Activated naive CD4-positive, alpha-beta T cell treated with Interleukin-2 at 50 U/mL for 16 hours (primary cell): ENCODE data around the gene BCL2L13.
A peak's percentile ranks its signal among the peaks of the same experiment; 100 is the strongest.
"Not testable (repeated sequence)": the region's sequence is repeated elsewhere in the genome, so short reads cannot be mapped to it uniquely, and the experiment has no call there.

ENCODE experiments used
- DNase-seq: peaks from one replicate; pipeline ENCODE4 v3.0.0-alpha.2; 2020

Gene BCL2L13

DNA sequence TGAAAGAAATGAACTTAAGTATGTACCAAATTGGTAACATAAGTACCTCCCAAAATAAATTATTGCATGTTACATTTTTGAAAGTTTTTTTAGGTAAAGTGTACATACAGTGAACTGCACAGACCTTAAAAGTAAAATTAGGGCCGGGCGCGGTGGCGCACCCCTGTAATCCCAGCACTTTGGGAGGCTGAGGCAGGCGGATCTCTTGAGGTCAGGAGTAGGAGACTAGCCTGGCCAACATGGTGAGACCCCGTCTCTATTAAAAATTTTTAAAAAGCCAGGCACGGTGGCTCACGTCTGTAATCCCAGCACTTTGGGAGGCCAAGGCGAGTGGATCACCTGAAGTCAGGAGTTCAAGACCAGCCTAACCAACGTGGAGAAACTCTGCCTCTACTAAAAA, 1.7 kb upstream of the BCL2L13 start:
- not testable (repeated sequence) for DNase-seq

DNA sequence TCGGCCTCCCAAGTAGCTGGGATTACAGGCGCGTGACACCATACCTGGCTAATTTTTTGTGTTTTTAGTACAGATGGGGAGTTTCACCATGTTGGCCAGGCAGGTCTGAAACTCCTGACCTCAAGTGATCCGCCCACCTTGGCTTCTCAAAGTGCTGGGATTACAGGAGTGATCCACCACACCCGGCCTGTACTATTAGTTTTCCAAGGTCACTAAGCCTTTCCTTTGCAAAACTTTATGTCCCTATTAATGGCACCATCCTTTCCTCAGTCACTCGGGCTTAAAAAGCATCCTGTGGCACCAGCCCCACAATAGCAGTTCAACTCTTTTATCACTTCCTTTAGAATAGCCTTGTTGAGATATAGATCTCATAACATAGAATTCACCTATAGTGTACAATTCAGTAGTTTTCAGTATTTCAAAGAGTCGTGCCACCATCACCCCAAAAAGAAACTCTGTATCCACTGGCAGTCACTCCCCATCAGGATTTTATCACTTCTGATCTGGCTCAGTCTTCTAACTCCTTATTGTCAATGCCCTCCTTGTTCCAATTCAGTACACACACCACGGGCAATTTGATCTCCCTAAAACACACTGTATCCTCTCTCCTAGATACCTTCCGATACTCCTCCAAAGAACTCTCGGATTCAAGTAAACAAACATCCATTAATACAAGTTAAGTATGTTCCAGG, 921 bp upstream of the BCL2L13 start:
- DNase-seq = no peak

DNA sequence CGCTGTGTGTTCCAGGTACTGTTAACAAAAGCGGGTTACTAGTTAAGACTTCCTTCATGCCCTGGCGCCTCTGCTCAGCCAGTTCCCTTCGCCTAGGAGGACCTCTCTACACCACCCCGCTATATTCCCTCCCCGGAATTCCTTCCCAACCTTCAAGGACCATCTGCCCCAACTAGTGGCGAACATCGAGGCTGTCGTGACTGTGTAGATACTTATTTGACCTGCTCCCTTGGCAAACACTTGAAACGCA, 450 bp upstream of the BCL2L13 start:
- no peak for DNase-seq

DNA sequence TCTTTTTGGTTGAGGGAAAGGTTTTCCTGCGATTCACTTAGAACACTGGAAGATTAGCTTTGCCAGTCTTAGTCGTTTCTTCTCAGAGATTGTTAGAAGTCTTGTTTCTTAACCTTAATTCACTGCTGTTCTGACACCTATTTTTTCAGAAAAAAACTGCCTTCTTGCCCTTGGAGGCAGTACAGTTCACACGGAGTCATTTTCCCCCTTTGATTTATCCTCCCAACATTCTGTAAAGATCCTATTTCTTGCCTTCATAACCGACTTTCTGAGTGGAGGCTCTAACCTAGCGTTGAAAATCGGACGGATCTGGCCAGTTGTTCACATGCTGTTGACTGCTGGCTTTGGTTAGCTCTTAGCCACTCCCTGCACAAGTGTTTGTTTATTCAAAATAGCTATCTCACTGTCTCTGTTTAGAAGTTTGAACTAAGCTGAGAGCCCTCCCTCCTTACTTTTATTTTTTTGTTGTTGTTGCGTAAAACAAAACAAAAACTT, 737 bp downstream of the BCL2L13 start:
- DNase-seq = peak; percentile 6

DNA sequence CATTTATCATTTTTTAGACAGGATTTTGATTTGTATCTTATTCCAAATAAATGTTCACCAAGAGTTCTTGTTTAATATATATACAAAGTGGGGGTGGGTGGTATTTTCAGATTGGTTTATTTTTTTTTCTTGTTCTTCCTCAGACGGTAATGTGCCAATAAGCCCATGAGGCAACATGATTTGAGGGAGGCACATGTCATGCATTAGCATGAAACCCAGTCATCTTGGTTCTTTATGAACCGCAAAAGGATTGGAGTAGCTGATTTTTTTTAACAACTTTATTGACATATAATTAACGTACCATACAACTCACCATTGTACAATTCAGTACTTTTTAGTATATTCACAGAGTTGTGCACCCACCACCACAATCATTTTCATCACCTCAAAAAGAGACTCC, 2.7 kb downstream of the BCL2L13 start:
- DNase-seq = no peak

DNA sequence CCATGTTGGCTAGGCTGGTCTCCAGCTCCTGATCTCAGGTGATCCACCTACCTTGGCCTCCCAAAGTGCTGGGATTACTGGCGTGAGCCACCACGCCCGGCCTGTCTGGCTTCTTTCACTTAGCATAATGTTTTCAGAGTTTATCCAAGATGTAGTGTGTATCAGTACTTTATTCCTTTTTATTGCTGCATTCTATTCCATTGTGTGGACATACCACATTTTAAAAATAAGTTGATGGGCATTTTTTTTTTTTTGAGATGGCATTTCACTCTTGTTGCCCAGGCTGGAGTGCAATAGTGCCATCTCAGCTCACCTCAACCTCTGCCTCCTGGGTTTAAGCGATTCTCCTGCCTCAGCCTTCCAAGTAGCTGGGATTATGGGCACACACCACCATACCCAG, 3.8 kb downstream of the BCL2L13 start:
- DNase-seq = not testable (repeated sequence)

DNA sequence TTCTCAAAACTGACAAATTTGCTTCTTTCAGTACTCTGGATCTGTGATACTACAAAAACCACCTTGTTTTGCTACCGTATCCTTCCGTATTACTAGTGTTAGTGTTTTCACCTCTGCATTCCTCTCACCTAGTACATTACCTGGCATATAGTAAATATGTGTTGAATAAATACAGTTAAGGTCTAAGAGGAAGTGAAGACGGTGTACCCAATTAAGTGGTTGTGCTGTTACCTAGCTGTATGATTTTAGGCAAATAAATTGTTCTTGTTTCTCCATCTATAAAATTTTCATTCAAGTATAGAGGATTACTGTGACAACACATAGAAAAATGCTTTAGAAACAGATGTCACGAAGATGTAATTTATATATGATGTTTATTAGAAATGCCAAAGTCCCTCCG, 8.9 kb downstream of the BCL2L13 start:
- DNase-seq = no peak

DNA sequence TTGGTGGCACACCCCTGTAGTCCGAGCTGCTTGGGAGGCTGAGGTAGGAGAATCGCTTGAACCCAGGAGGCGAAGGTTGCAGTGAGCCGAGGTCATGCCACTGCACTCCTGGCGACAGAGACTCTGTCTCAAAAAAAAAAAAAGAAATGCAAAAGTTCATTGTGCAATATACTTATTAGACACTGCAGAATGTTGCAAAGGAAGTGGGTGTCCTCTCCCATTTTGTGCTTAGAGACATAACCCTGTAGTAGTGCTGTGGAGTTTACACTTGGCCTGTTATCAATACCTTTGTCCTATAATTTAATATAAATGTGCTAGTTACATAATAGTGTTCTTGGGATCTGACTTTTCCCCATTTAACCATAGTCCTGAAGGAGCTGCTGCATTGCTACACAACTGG, 9.4 kb downstream of the BCL2L13 start:
- no peak for DNase-seq

DNA sequence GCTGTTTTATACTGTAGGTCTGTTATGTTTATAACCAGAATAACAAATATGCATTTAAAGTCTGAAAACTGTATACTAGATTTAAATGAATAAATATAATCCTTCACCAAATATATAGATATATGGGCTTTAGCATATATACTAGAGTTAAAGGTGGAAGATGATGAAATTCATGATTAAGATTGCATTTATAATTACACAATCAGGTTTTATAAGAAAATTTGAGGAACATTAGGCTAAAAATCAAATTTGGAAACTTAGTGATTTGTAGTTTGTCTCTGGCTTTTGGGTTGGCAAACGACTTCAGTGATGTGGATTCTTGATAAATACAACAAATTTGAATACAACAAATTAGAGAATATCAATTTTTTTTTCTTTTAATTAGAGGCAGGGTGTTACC, 10.0 kb downstream of the BCL2L13 start:
- no peak for DNase-seq

DNA sequence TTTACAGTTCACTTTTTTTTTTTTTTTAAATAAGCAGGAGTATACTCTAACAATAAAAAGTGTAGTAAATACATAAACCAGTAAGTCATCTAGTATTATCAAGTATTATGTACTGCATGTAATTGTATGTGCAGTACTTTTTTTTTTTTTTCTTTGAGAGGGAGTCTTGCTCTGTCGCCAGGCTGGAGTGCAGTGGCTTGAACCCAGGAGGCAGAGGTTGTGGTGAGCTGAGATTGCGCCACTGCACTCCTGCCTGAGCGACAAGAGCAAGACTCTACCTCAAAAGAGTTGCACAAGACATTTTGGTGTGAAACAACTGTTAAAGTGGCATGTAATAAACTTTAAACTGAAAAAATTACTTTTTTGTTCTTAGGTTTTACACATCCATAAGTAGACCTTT, 16.7 kb downstream of the BCL2L13 start:
- DNase-seq = no peak

DNA sequence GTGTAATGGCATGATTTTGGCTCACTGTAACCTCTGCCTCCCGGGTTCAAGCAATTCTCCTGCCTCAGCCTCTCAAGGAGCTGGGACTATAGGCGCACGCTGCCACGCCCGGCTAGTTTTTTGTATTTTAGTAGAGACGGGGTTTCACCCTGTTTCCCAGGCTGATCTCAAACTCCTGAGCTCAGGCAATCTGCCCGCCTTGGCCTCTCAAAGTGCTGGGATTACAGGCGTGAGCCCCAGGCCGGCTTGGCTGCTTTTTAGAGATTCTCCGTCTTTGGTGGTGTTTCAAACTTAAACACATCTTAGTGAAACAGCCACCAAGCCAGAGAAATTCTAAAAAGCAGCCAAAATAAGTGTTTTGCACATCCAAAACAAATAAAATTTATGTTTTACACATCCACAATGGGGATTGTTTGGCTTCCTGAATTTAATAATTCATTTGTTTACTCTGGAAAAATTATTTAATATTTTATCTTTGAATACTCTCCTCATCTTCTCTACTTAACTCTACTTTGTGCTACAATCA, 18.4 kb downstream of the BCL2L13 start:
- no peak for DNase-seq

DNA sequence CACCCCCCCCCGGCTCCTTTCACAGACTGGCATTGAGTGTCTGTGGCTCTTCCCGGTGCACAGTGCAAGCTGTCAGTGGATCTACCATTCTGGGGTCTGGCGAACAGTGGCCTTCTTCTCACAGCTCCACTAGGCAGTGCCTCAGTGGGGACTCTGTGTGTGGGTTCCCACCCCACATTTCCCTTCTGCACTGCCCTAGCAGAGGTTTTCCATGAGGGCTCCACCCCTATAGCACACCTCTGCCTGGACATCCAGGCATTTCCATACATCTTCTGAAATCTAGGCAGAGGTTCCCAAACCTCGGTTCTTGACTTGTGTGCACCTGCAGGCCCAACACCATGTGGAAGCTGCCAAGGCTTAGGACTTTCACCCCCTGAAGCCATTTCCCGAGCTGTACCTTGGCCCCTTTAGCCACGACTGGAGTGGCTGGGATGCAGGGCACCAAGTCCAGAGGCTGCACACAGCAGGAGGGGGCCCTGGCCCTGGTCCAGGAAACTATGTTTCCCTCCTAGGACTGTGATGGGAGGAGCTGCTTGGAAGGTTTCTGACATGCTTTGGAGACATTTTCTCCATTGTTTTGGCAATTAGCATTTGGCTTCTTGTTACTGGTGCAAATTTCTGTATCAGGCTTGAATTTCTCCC, 26.0 kb downstream of the BCL2L13 start:
- DNase-seq = no peak

DNA sequence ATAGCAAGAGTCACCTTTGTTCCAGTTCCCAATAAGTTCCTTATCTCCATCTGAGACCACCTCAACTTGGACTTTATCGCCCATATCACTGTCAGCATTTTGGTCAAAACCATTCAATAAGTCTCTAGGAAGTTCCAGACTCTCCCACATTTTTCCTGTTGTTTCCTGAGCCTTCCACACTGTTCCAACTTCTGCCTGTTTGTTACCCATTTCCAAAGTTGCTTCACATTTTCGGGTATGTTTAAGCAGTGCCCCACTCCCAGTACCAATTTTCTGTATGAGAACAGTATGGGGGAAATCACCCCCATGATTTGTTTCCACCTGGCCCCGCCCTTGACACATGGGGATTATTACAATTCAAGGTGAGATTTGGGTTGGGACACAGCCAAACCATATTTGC, 26.7 kb downstream of the BCL2L13 start:
- no peak for DNase-seq

DNA sequence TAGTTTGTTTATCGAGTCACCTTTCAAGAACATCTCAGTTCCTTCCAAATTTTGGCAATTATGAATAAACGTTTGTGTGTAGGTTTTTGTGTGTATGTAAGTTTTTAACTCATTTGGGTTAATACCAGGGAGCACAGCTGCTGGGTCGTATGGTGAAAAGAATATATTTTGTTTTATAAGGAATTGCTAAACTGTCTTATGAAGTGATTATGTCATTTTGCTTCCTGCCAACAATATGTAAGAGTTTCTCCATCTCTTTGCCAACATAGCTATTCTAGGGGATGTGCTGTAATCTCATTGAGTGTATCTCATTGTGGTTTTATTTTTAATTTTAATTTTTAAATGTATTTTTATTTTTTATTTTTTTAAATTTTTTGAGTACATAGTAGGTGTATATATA, 27.3 kb downstream of the BCL2L13 start:
- DNase-seq = no peak

DNA sequence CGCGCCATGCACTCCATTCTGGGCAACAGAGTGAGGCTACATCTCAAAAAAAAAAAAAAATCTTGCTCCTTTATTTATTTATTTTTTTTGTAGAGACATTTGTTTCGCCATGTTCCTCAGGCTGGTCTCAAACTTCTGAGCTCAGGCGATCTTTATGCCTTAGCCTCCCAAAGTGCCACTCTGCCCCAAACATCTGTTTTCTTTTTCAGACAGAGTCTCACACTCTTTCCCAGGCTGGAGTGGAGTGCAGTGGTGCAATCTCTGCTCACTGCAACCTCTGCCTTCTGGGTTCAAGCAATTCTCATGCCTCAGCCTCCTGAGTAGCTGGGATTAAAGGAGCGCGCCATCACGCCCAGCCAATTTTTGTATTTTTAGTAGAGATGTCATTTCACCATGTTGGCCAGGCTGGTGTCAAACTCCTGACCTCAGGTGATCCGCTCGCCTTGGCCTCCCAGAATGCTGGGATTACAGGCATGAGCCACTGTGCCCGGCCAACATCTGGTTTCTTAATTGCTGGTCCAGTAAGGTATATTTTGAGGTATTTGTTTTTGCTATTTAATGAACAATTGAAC, 33.0 kb downstream of the BCL2L13 start:
- not testable (repeated sequence) for DNase-seq

DNA sequence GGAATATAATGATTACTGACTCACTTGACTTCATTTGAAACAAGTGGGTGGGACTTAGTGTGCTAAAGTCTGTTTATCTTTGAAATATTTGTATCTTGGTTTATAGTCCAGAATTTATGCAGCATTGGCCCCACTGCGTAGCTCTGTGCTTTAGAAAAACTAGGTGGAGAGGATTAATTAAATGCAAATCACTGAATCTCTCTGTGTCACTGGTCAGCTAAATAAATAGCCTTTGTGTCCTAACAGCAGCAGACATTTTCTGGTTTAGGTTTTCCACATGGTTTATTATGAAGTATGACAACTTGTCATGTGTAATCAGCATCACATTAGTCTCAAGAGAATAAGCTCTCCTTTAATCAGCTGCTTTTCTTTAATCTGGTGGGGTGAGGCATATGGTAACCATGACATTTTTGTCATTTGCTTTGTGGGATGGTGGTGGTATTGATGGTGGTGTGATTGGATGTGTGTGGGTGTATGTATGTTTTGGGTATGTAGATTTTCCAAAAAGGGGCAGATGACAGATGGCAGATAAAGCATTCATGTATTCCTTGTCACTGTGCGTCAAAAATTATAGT, 33.9 kb downstream of the BCL2L13 start:
- peak; percentile 12 for DNase-seq

DNA sequence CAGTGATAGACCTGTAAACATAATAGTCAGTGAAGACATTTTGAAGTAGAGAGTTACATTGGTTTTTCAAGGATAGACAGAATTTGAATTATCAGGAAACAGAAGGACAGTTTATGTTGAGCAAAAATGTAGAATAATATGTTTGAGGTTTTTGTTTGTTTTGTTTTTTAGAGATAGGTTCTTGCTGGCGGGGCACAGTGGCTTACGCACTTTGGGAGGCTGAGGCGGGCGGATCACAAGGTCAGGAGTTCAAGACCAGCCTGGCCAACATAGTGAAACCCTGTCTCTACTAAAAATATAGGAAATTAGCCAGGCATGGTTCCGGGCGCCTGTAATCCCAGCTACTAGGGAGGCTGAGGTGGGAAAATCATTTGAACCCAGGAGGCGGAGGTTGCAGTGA, 35.6 kb downstream of the BCL2L13 start:
- DNase-seq = no peak

DNA sequence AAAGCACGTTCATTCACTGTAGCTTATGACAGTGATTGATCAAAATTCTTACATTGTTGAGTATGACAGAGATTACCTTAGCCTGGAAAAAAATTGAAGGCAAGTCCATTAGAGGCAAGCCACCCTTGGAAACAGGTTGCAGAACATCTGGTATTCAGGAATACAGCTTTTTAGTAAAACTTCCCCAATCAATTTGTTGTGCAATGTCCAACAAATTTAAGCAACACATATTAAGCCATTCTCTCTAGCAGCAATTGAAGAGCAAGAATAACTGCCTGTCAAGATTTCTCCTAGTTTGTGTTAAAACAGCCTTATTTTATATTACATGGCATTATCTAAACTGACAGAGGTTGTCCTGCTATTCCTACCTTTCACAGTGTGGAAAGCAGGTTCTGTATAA, 37.0 kb downstream of the BCL2L13 start:
- no peak for DNase-seq

DNA sequence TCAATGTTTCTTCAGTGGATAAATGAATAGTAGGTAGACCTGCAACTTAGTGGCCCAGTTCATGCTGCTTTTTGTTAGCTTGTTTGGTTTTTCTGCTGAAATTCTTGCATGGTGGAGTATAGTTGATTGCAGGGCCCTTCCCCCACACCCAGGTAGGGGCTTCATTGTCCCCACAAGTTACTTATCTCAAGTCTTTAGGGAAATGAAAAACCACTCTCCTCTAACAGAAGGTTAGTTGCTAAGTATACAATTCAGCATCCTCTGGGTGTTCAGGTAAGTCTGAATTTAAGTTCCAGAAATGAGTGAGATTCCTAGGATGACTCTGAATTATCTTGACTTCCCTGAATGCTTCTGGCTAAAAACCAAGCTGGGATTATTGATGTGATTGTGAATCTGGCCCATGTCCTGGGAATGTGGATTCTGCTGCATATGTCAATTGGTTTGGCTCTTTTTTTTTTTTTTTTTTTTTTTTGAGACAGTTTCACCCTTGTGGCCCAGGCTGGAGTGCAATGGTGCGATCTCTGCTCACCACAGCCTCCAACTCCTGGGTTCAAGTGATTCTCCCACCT, 40.3 kb downstream of the BCL2L13 start:
- no peak for DNase-seq

DNA sequence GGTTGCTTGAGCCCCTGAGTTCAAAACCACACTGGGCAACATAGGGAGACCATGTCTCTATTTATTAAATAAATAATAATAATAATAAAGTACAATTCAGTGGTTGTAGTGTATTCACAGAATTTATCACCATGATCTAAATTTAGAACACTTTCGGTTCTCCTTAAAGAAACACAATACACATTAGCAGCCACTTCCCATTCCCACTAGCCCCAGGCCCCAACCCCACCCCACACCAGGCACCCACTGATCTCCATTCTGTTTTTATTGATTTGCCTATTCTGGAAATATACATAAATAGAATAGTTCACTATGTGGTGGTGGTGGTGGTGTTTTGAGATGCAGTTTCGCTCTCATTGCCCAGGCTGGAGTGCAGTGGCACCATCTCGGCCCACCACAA, 45.7 kb downstream of the BCL2L13 start:
- DNase-seq = no peak

DNA sequence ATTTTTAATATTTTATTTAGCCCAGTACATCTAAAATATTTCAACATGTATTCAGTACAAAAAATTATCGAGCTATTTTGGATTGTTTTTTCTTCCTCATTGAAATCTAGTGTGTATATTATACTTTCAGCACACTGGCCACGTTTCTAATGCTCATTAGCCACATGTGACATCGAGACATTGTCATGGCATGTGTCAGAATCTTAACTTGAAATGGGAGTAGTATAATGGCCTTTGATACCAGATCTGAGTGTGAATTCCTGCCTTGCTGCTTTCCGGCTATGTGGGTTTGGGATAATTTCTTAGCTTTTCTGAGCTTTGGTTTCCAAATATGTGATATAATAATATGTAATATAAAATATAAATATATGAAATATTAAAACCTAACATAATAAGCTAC, 54.3 kb downstream of the BCL2L13 start:
- no peak for DNase-seq

DNA sequence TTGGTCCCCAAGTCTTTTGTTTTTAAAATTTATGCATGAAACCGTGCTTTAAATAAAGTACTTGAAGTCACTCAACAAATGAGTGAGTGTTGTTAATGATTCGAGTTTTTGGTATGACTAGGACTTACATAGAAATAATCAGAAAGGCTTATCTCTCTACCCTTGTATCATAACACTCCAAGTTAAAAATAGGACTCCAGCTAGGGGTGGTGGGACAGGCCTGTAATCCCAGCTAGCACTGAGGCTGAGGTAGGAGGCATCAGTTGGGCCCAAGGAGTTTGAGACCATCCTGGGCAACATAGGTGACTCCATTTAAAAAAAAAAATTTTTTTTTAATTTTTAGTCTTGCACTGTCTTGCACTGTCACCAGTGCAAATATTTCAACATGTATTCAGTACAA, 55.6 kb downstream of the BCL2L13 start:
- no peak for DNase-seq

DNA sequence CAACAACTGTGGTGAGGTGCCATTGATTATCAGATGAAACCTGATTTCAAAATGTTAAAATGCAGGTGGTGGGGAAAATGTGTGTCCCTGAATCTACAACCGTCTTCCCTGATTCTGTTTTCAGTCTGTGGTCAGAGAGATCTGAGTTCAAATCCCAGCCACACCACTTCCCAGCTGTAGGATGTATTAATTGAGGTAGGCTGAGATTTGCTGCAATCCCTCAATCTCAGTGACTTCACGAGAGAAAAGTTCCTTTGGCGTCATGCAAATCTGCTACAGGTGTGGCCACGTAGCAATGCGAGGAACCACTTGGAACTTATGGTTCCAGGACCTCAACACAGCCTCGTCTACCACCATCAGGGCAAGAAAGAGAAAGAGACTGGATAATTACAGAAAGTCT, 56.2 kb downstream of the BCL2L13 start:
- DNase-seq = no peak

DNA sequence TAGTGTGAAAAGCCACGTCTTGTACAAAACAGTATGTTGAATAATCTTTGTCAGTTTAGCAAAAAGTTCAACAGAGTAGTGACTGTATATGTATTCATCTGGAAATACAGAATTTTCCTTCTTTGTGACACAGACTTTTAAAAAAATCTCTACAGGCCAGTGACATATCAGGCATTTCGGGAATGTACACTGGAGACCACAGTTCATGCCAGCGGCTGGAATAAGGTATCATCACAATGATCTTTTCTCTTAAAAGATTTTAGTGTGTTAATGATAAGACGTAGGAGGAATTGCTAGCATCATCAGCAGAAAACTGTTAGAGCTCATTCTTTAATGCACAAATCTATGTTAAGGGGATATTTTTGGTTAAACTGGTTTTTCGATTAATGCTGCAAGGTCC, 57.4 kb downstream of the BCL2L13 start:
- no peak for DNase-seq
